ENCODE results near the gene GOSR2.

DNA sequence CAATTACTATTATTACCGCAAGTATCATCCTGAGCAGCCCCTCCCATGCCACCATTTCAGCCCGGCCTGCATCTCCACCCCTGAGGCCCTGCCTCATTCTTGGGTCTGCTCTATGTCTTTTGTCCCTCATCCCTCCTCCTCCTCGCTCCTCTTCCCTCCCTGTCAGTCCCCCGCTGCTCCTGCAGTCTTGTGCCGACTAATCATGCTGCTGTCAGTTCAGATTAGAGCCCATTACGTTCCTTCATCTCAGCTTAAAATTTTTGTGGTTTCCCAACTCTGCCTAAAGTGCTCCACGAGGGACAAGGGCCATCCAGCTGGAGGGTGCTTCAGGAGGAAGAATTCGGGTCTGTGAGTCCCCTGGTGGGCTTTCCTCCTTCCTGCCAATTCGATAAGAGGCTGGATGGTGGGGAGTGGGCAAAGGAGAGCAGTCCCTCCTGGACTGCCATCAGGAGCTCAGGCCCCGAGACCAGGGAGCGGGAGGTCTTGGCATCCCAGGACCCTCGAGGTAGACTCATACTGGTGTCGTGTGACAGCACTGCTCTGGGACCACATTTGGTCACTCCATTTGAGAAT lies 32.9 kb upstream of the GOSR2 start:
- TF ChIP-seq, protein P1, sequence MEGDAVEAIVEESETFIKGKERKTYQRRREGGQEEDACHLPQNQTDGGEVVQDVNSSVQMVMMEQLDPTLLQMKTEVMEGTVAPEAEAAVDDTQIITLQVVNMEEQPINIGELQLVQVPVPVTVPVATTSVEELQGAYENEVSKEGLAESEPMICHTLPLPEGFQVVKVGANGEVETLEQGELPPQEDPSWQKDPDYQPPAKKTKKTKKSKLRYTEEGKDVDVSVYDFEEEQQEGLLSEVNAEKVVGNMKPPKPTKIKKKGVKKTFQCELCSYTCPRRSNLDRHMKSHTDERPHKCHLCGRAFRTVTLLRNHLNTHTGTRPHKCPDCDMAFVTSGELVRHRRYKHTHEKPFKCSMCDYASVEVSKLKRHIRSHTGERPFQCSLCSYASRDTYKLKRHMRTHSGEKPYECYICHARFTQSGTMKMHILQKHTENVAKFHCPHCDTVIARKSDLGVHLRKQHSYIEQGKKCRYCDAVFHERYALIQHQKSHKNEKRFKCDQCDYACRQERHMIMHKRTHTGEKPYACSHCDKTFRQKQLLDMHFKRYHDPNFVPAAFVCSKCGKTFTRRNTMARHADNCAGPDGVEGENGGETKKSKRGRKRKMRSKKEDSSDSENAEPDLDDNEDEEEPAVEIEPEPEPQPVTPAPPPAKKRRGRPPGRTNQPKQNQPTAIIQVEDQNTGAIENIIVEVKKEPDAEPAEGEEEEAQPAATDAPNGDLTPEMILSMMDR (conservative IDR thresholded peaks at IDR 0.05; ENCODE audit: low read depth, low read length), result no peak
- no peak for TF ChIP-seq EZH2phosphoT487 (IDR thresholded peaks at IDR 0.05; ENCODE audit: borderline replicate concordance, low read length)
- TF ChIP-seq EZH2 (IDR thresholded peaks at IDR 0.05; ENCODE audit: low read length, unreplicated experiment), result no peak

Measured in PC-3 (cell line).